B cell (primary cell): Measurements from ENCODE around the gene MPPED2. TPM values are rescaled to one million over a fixed set of nuclear protein-coding genes. Genes with fewer than 3 reads are reported as not detected.

ENCODE experiments used
- ATAC-seq: fragments of 200-7000 bp; cut with Tn5 transposase; one replicate; pipeline ENCODE4 v1.10.0; 2021; ENCODE audit warnings: low read depth, mild to moderate bottlenecking, moderate number of reproducible peaks, moderate library complexity
- CTCF ChIA-PET: fragments of 350-600 bp; sonication (Branson Sonifier 250); formaldehyde crosslinking; loops from one replicate; lab custom pipeline; 2021; ENCODE audit warnings: antibody characterized with exemption, inconsistent platforms; lab: Charles Lee
- POLR2A ChIA-PET: fragments of 350-600 bp; sonication (Branson Sonifier 250); formaldehyde crosslinking; loops from one replicate; lab custom pipeline; 2021; ENCODE audit warnings: antibody characterized with exemption; lab: Charles Lee
- DNase-seq: peaks from one replicate; pipeline ENCODE4 v3.0.0; 2013
- H2AFZ ChIP-seq: 2 replicates; pipeline ENCODE4 v1.6.1; 2012; ENCODE audit warnings: mild to moderate bottlenecking, low read depth, low read length; ENCODE audit not compliant: insufficient read depth, poor library complexity, severe bottlenecking
- H3K27ac ChIP-seq, 2 donors: 1 replicate in 1 of 2; 2 replicates in 1 of 2; pipeline ENCODE4 v1.5.1; 2012 to 2013; ENCODE audit warnings: low read length in 2 of 2, mild to moderate bottlenecking in 2 of 2, moderate library complexity in 1 of 2
- H3K27me3 ChIP-seq, 4 experiments: fragments of 200-600 bp in 1 of 4; sonication (generic) in 1 of 4; replicated peaks in 1 of 4; 1 replicate in 2 of 4; 2 replicates in 2 of 4; pipeline versions ENCODE4 v1.6.1 to v1.7.0; 2013 to 2016; ENCODE audit warnings: low read length in 3 of 4, mild to moderate bottlenecking in 2 of 4, mixed read lengths in 1 of 4, moderate library complexity in 1 of 4; ENCODE audit not compliant: insufficient read depth in 4 of 4, control insufficient read depth in 3 of 4; ENCODE audit errors: control extremely low read depth in 1 of 4
- H3K36me3 ChIP-seq, 2 experiments: replicated peaks in 1 of 2; 1 replicate in 1 of 2; 2 replicates in 1 of 2; pipeline versions ENCODE4 v1.6.1 to v1.7.1; 2013; ENCODE audit warnings: low read length in 1 of 2; ENCODE audit not compliant: insufficient read depth in 2 of 2, control insufficient read depth in 1 of 2; ENCODE audit errors: control extremely low read depth in 1 of 2, extremely low read depth in 1 of 2
- H3K4me1 ChIP-seq, 2 donors: fragments of 200-600 bp in 1 of 2; sonication (generic) in 1 of 2; 1 replicate in 1 of 2; 2 replicates in 1 of 2; pipeline versions ENCODE4 v1.5.1 to v1.6.1; 2013 to 2017; ENCODE audit warnings: low read length in 2 of 2; ENCODE audit not compliant: control insufficient read depth in 2 of 2, insufficient read depth in 2 of 2
- H3K4me2 ChIP-seq: replicated peaks from 2 replicates; pipeline ENCODE3; 2012; ENCODE audit warnings: mild to moderate bottlenecking, low read depth, low read length; ENCODE audit not compliant: poor library complexity, severe bottlenecking
- H3K4me3 ChIP-seq, 5 experiments: fragments of 200-600 bp in 1 of 5; sonication (generic) in 1 of 5; 1 replicate in 3 of 5; 2 replicates in 2 of 5; pipeline versions ENCODE4 v1.5.1 to v1.7.0; 2011 to 2016; ENCODE audit warnings: low read length in 4 of 5, mild to moderate bottlenecking in 4 of 5, low read depth in 2 of 5, control low read depth in 1 of 5, moderate library complexity in 1 of 5; ENCODE audit not compliant: insufficient read depth in 1 of 5; ENCODE audit errors: control extremely low read depth in 1 of 5, extremely low read depth in 1 of 5
- H3K79me2 ChIP-seq: fragments of 200-600 bp; sonication (generic); one replicate; pipeline ENCODE4 v1.6.0; 2016; ENCODE audit warnings: low read length; ENCODE audit not compliant: control insufficient read depth, insufficient read depth
- H3K9ac ChIP-seq: fragments of 200-600 bp; sonication (generic); 2 replicates; pipeline ENCODE4 v1.6.1; 2017; ENCODE audit warnings: mild to moderate bottlenecking, low read length, moderate library complexity
- H3K9me3 ChIP-seq, 3 donors: one replicate each; pipeline versions ENCODE4 v1.6.1 to v1.7.1; 2013; ENCODE audit warnings: low read length in 2 of 3; ENCODE audit not compliant: control insufficient read depth in 2 of 3, insufficient read depth in 1 of 3; ENCODE audit errors: control extremely low read depth in 1 of 3
- H4K20me1 ChIP-seq: 2 replicates; pipeline ENCODE4 v1.6.0; 2012; ENCODE audit warnings: mild to moderate bottlenecking, low read length; ENCODE audit not compliant: insufficient read depth, control insufficient read depth, poor library complexity, severe bottlenecking
- H3K27ac Mint-ChIP-seq: one replicate; pipeline ENCODE4 v1.8.0; 2021; ENCODE audit warnings: mixed read lengths
- H3K27me3 Mint-ChIP-seq: one replicate; pipeline ENCODE4 v1.8.0; 2021; ENCODE audit warnings: mixed read lengths
- H3K4me1 Mint-ChIP-seq: one replicate; pipeline ENCODE4 v1.8.0; 2021; ENCODE audit warnings: mixed read lengths
- H3K4me3 Mint-ChIP-seq: one replicate; pipeline ENCODE4 v1.8.0; 2021; ENCODE audit warnings: mixed read lengths
- H3K9me3 Mint-ChIP-seq: one replicate; pipeline ENCODE4 v1.8.0; 2022; ENCODE audit warnings: mixed read lengths; ENCODE audit not compliant: insufficient read depth
- CTCF ChIP-seq: fragments of 200-600 bp; IDR thresholded peaks from one replicate; pipeline ENCODE4 v1.8.0; 2022; ENCODE audit warnings: antibody characterized with exemption, mild to moderate bottlenecking
- EZH2 ChIP-seq: IDR thresholded peaks from 2 replicates; pipeline ENCODE4 v1.6.1; 2012; ENCODE audit warnings: borderline replicate concordance, low read depth, mild to moderate bottlenecking, moderate library complexity, low read length; ENCODE audit not compliant: insufficient read depth, poor library complexity, severe bottlenecking
- WGBS: methylation state at CpG from one replicate; pipeline ENCODE4 v1.1.5; 2013; ENCODE audit warnings: missing lambda C conversion rate; ENCODE audit not compliant: insufficient coverage; 5-methylcytosine and 5-hydroxymethylcytosine counted together
- intact Hi-C: fragments of 100-400 bp; cut with micrococcal nuclease; formaldehyde crosslinking; loops from one replicate; pipeline ENCODE4 v1.10.0; 2022
- polyA plus RNA-seq: library from polyadenylated mRNA; depleted of rRNA; stranded (reverse); fragments of >200 nt; gene quantifications from 2 replicates; pipeline ENCODE4 v1.2.3, GENCODE V29; 2012
- total RNA-seq, 2 donors: library from RNA; stranded (reverse); fragments of 120-200 nt in 1 of 2; gene quantifications; 1 replicate in 1 of 2; 2 replicates in 1 of 2; pipeline versions ENCODE4 v1.2.3 to v1.2.4, GENCODE V29; 2013 to 2022

Gene MPPED2
- total and polyA plus RNA-seq, 2 donors (not counting 1 experiment from before 2014, with no cell fraction given): 0.70 to 1.1 TPM

GRCh38 chr11:30414806-30415205 lies 171.3 kb downstream of the MPPED2 start:
- CTCF ChIA-PET: no interaction called here
- H2AFZ ChIP-seq: no peak overlapping the region

GRCh38 chr11:30414244-30414643 lies 171.9 kb downstream of the MPPED2 start:
- Histone ChIP-seq H3K27ac (no peak overlapping the region), H2AFZ (no peak overlapping the region), H3K4me2 (no peak overlapping the region), H3K27me3 (no peaks in the 10 kb centered on the region), H3K36me3 (no peaks in the 10 kb centered on the region), H3K9ac (no peak overlapping the region), H3K4me3 (no peak overlapping the region), H3K9me3 (no peaks in the 10 kb centered on the region), H3K79me2 (no peaks in the 10 kb centered on the region), H3K4me1 (no peaks in the 10 kb centered on the region), H4K20me1 (no peaks in the 10 kb centered on the region)
- WGBS: 100% methylated on average over 4 of the region's 5 CpGs
- H3K27ac Mint-ChIP-seq: no peak overlapping the region
- ATAC-seq (no peak), DNase-seq (no peak)
- no peaks in the 10 kb centered on the region for H3K4me1 Mint-ChIP-seq
- no peaks in the 10 kb centered on the region for H3K9me3 Mint-ChIP-seq
- TF ChIP-seq CTCF (no peak), EZH2 (no peak)
- H3K27me3 Mint-ChIP-seq: peaks cover 6% of the 10 kb centered on the region
- no peak overlapping the region for H3K4me3 Mint-ChIP-seq
- intact Hi-C loops: no loop called here
- CTCF ChIA-PET: no interaction called here
- POLR2A ChIA-PET: no interaction called here

More at GRCh38 chr11:30414806-30415205, 171.3 kb downstream of the MPPED2 start:
- Histone ChIP-seq H3K9me3 (no peaks in the 10 kb centered on the region), H3K9ac (no peak overlapping the region), H3K36me3 (no peaks in the 10 kb centered on the region), H3K4me2 (no peak overlapping the region), H4K20me1 (no peaks in the 10 kb centered on the region), H3K4me1 (no peaks in the 10 kb centered on the region), H3K79me2 (no peaks in the 10 kb centered on the region), H3K27ac (no peak overlapping the region), H3K4me3 (no peak overlapping the region), H3K27me3 (no peaks in the 10 kb centered on the region)
- POLR2A ChIA-PET: no interaction called here
- Mint-ChIP-seq H3K9me3 (no peaks in the 10 kb centered on the region), H3K4me3 (no peak overlapping the region), H3K4me1 (no peaks in the 10 kb centered on the region), H3K27ac (no peak overlapping the region), H3K27me3 (peaks cover 3% of the 10 kb centered on the region)
- ATAC-seq: no peak
- no peak for TF ChIP-seq CTCF
- TF ChIP-seq EZH2: no peak
- intact Hi-C loops: no loop called here
- no peak for DNase-seq
- 96% methylated on average over 3 of the region's 6 CpGs for WGBS
